Sigmoid colon (tissue), 7 donors: Measurements from ENCODE around the gene ABCA8. TPM values are rescaled to one million over a fixed set of nuclear protein-coding genes. Genes with fewer than 3 reads are reported as not detected.

Source experiments
- DNase-seq: peaks from one replicate; pipeline ENCODE4 v3.0.0-alpha.2; 2019
- H3K27ac ChIP-seq, 4 donors: fragments of 200-600 bp; sonication (generic); one replicate each; pipeline ENCODE4 v1.5.1; 2016 to 2019; ENCODE audit warnings: mild to moderate bottlenecking in 1 of 4
- H3K27me3 ChIP-seq, 3 donors: fragments of 200-600 bp; sonication (generic); one replicate each; pipeline ENCODE4 v1.5.1; 2019; ENCODE audit warnings: mild to moderate bottlenecking in 1 of 3
- H3K36me3 ChIP-seq, 4 donors: fragments of 200-600 bp; sonication (generic); one replicate each; pipeline ENCODE4 v1.5.1; 2016 to 2019
- H3K4me1 ChIP-seq, 4 donors: fragments of 200-600 bp; sonication (generic); one replicate each; pipeline ENCODE4 v1.5.1; 2017 to 2019
- H3K4me3 ChIP-seq, 4 donors: fragments of 200-600 bp; sonication (generic); one replicate each; pipeline ENCODE4 v1.5.1; 2017 to 2019; ENCODE audit warnings: mild to moderate bottlenecking in 2 of 4, moderate library complexity in 1 of 4
- H3K9me3 ChIP-seq, 4 donors: fragments of 200-600 bp in 3 of 4; sonication (generic) in 3 of 4; one replicate each; pipeline versions ENCODE4 v1.5.1 to v1.6.1; 2013 to 2019
- CTCF ChIP-seq, 4 experiments: fragments of 450-650 bp in 3 of 4; fragments of 200-600 bp in 1 of 4; IDR thresholded peaks; one replicate each; pipeline ENCODE4 v1.5.1; 2016 to 2019; ENCODE audit warnings: antibody characterized with exemption in 4 of 4, mild to moderate bottlenecking in 3 of 4, moderate library complexity in 2 of 4
- EP300 ChIP-seq, 4 donors: sonication (generic); formaldehyde crosslinking; IDR thresholded peaks; one replicate each; pipeline ENCODE4 v1.6.1; 2017; ENCODE audit warnings: antibody characterized with exemption in 4 of 4
- POLR2A ChIP-seq, 2 donors: fragments of 450-650 bp; IDR thresholded peaks; one replicate each; pipeline ENCODE4 v1.6.1; 2016; ENCODE audit warnings: antibody characterized with exemption in 2 of 2, mild to moderate bottlenecking in 2 of 2, moderate library complexity in 2 of 2
- POLR2AphosphoS5 ChIP-seq, 4 donors: sonication (generic); formaldehyde crosslinking; IDR thresholded peaks; one replicate each; pipeline ENCODE4 v1.6.1; 2017; ENCODE audit warnings: antibody characterized with exemption in 4 of 4
- WGBS, 2 donors: extraction: QIAGEN DNeasy Blood & Tissue Kit; methylation state at CpG; one replicate each; pipeline ENCODE4 v1.1.7; 2013; 5-methylcytosine and 5-hydroxymethylcytosine counted together
- intact Hi-C: fragments of 100-400 bp; cut with DNase I; formaldehyde crosslinking; loops from one replicate; pipeline ENCODE4 v1.15.1; 2023
- polyA plus RNA-seq, 3 donors: library from polyadenylated mRNA; stranded (reverse); fragments of 200-250 nt; gene quantifications; one replicate each; pipeline ENCODE4 v1.2.3, GENCODE V29; 2013
- total RNA-seq, 4 donors: library from RNA; depleted of rRNA; stranded (reverse); fragments of >200 nt; gene quantifications; one replicate each; pipeline ENCODE4 v1.1.0, GENCODE V29; 2016
- donor health status: healthy with polysubstance abuse.
- donor health status: Bipolar disorder and iron deficiency.
- donor health status: healthy.

ABCA8 gene
- total and polyA plus RNA-seq, 7 donors: 2.8 to 71.5 (median 20.0) TPM

GRCh38 chr17:68897557-68897956 is 57.6 kb downstream of the ABCA8 start:
- Histone ChIP-seq H3K27me3 (no peaks in the 10 kb centered on the region), H3K9me3 (no peaks in the 10 kb centered on the region), H3K4me3 (no peak overlapping the region), H3K27ac (no peak overlapping the region), H3K36me3 (no peaks in the 10 kb centered on the region), H3K4me1 (no peaks in the 10 kb centered on the region)
- no peak for DNase-seq
- TF ChIP-seq POLR2AphosphoS5 (IDR thresholded peaks at IDR 0.05) (no peak), POLR2A (IDR thresholded peaks at IDR 0.05) (no peak), EP300 (IDR thresholded peaks at IDR 0.05) (no peak), CTCF (IDR thresholded peaks at IDR 0.05) (no peak)
- intact Hi-C loops: no loop called here

GRCh38 chr17:68892658-68893057 is 62.5 kb downstream of the ABCA8 start:
- intact Hi-C loops: no loop called here
- H3K36me3 ChIP-seq: no peaks in the 10 kb centered on the region
- no peaks in the 10 kb centered on the region for H3K9me3 ChIP-seq
- no peak overlapping the region for H3K4me3 ChIP-seq
- no peaks in the 10 kb centered on the region for H3K4me1 ChIP-seq
- no peak overlapping the region for H3K27ac ChIP-seq
- DNase-seq: no peak
- 73 to 78% methylated on average over 5 of the region's 5 CpGs for WGBS, 2 donors
- H3K27me3 ChIP-seq: no peaks in the 10 kb centered on the region
- TF ChIP-seq POLR2AphosphoS5 (IDR thresholded peaks at IDR 0.05) (no peak), CTCF (IDR thresholded peaks at IDR 0.05) (no peak), POLR2A (IDR thresholded peaks at IDR 0.05) (no peak)

- DNase-seq: no peak
- no peaks in the 10 kb centered on the region for H3K4me1 ChIP-seq
- H3K27me3 ChIP-seq: no peaks in the 10 kb centered on the region
- no peak for TF ChIP-seq CTCF (IDR thresholded peaks at IDR 0.05)
- TF ChIP-seq POLR2A (IDR thresholded peaks at IDR 0.05): no peak
- TF ChIP-seq POLR2AphosphoS5 (IDR thresholded peaks at IDR 0.05): no peak
- TF ChIP-seq EP300 (IDR thresholded peaks at IDR 0.05): no peak
- no peak overlapping the region for H3K4me3 ChIP-seq
- H3K27ac ChIP-seq: no peak overlapping the region
- H3K36me3 ChIP-seq: no peaks in the 10 kb centered on the region
- intact Hi-C loops: no loop called here
- 96 to 99% methylated on average over 1 of the region's 1 CpG for WGBS, 2 donors
- H3K9me3 ChIP-seq: no peaks in the 10 kb centered on the region
Measured at GRCh38 chr17:68892193-68892592, 63.0 kb downstream of the ABCA8 start.

GRCh38 chr17:68886401-68886800 is 68.8 kb downstream of the ABCA8 start:
- peaks cover 0 to 6% (median 0%) of the 10 kb centered on the region in 4 donors for H3K36me3 ChIP-seq
- TF ChIP-seq POLR2A (IDR thresholded peaks at IDR 0.05) (no peak), EP300 (IDR thresholded peaks at IDR 0.05) (no peak), CTCF (IDR thresholded peaks at IDR 0.05) (no peak), POLR2AphosphoS5 (IDR thresholded peaks at IDR 0.05) (no peak)
- WGBS, 2 donors: 65 to 70% methylated on average over 3 of the region's 3 CpGs
- no peak for DNase-seq
- no peaks in the 10 kb centered on the region for H3K4me1 ChIP-seq
- no peak overlapping the region for H3K27ac ChIP-seq
- H3K4me3 ChIP-seq: no peak overlapping the region
- intact Hi-C loops: no loop called here
- no peaks in the 10 kb centered on the region for H3K9me3 ChIP-seq
- no peaks in the 10 kb centered on the region for H3K27me3 ChIP-seq

GRCh38 chr17:68884888-68885287 is 70.3 kb downstream of the ABCA8 start:
- H3K4me3 ChIP-seq: no peak overlapping the region
- H3K4me1 ChIP-seq: no peaks in the 10 kb centered on the region
- no peak for TF ChIP-seq POLR2AphosphoS5 (IDR thresholded peaks at IDR 0.05)
- TF ChIP-seq EP300 (IDR thresholded peaks at IDR 0.05): no peak
- TF ChIP-seq CTCF (IDR thresholded peaks at IDR 0.05): no peak
- TF ChIP-seq POLR2A (IDR thresholded peaks at IDR 0.05): no peak
- intact Hi-C loops: no loop called here
- H3K9me3 ChIP-seq: no peaks in the 10 kb centered on the region
- no peak overlapping the region for H3K27ac ChIP-seq
- H3K27me3 ChIP-seq: no peaks in the 10 kb centered on the region
- peaks cover 0 to 6% (median 0%) of the 10 kb centered on the region in 4 donors for H3K36me3 ChIP-seq
- no peak for DNase-seq
- 89 to 93% methylated on average over 4 of the region's 4 CpGs for WGBS, 2 donors
